ENCODE data around the gene CDH22.

DNA sequence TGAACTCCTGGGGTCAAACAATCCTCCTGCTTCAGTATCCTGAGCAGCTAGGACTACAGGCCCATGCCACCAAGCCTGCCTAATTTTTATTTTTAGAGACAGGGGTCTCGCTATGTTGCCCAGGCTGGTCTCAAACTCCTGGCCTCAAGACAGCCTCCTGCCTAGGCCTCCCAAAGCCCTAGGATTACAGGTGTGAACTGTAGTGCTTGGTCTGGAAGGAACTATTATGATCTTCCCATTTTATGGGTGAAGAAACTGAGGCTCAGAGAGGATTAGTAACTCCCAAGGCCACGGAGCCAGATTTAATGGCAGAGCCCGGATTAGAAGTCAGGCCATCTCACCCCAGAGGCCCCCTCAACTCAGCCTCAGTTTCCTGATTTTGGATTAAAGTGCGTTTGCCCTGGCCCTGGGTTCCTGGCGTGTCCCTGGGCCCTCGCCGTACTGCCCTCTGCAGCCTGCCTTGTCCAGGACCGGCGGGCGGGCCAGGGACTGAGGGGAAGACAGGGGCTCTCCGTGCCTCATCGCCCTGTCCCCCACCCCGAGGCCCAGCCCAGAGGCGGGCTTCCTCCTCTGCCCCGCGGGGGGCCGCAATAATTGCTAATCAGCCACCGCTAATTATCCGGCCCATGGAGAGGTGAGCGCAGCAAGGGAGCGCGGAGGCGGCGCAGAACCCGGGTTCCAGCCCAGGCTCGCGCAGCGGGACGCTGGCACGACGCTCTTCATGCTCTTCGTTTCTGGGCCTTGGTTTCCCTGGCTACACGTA, 155.3 kb downstream of the CDH22 start:
- no peak for TF ChIP-seq EZH2 (IDR thresholded peaks at IDR 0.05; ENCODE audit: low read length, missing control alignments)
- TF ChIP-seq, protein P1, sequence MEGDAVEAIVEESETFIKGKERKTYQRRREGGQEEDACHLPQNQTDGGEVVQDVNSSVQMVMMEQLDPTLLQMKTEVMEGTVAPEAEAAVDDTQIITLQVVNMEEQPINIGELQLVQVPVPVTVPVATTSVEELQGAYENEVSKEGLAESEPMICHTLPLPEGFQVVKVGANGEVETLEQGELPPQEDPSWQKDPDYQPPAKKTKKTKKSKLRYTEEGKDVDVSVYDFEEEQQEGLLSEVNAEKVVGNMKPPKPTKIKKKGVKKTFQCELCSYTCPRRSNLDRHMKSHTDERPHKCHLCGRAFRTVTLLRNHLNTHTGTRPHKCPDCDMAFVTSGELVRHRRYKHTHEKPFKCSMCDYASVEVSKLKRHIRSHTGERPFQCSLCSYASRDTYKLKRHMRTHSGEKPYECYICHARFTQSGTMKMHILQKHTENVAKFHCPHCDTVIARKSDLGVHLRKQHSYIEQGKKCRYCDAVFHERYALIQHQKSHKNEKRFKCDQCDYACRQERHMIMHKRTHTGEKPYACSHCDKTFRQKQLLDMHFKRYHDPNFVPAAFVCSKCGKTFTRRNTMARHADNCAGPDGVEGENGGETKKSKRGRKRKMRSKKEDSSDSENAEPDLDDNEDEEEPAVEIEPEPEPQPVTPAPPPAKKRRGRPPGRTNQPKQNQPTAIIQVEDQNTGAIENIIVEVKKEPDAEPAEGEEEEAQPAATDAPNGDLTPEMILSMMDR (conservative IDR thresholded peaks at IDR 0.05 in 1 of 2, IDR thresholded peaks at IDR 0.05 in 1 of 2; ENCODE audit: low read depth in 1 of 2, low read length in 2 of 2), result no peak
